PC-9 (cell line): Measurements from ENCODE around the gene KRT16.

Source experiments
- EZH2 ChIP-seq: fragments of 200-600 bp; sonication (generic); IDR thresholded peaks from 2 replicates; pipeline ENCODE4 v1.8.0; 2017; ENCODE audit warnings: antibody characterized with exemption, low read depth
- TF ChIP-seq, protein P1 (sequence below): fragments of 200-600 bp; sonication (generic); conservative IDR thresholded peaks from 2 replicates; pipeline ENCODE4 v1.6.1; 2017; ENCODE audit warnings: mixed run types, antibody characterized with exemption, mild to moderate bottlenecking, moderate library complexity

DNA sequence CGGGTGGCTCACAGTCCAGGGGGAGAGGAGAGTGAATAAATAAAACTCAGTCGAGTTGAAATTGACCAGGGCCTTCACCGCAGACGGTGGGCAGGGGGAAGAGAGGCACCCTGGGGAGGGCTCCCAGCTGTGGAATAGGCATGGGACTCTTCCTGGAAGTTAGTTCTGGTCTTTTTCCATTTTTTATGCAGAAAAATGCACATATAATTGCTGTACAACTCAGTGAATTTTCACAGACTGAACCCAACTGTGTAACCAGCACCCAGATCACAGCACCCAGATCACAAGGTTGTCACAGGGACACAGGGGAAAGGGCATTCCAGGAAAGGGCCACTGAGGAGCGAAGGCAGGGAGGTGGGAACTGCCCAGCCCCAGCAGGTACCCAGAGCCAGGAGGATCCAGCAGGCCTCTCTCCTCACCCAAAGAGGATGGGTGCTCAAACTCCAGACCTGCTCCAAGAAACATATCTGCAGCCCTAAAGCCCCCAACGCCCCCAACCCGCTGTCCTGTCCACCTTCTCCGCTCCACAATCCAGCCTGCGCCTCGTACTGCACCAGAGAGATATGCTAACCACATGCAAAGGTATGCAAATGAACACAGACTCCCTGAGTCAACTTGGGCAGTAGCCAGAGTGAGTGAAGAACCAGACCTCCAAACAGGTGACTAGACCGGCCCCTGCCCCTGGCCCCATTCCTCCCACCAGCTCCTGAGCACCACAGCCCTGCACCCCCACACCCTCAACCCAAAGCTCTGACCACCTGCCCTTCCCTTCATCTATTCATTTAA, 47.1 kb upstream of the KRT16 start:
- TF ChIP-seq, protein P1, sequence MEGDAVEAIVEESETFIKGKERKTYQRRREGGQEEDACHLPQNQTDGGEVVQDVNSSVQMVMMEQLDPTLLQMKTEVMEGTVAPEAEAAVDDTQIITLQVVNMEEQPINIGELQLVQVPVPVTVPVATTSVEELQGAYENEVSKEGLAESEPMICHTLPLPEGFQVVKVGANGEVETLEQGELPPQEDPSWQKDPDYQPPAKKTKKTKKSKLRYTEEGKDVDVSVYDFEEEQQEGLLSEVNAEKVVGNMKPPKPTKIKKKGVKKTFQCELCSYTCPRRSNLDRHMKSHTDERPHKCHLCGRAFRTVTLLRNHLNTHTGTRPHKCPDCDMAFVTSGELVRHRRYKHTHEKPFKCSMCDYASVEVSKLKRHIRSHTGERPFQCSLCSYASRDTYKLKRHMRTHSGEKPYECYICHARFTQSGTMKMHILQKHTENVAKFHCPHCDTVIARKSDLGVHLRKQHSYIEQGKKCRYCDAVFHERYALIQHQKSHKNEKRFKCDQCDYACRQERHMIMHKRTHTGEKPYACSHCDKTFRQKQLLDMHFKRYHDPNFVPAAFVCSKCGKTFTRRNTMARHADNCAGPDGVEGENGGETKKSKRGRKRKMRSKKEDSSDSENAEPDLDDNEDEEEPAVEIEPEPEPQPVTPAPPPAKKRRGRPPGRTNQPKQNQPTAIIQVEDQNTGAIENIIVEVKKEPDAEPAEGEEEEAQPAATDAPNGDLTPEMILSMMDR, result no peak
- no peak for TF ChIP-seq EZH2
